ENCODE results near the gene SUZ12.
"Not testable (repeated sequence)": the region's sequence is repeated elsewhere in the genome, so short reads cannot be mapped to it uniquely, and the experiment has no call there.

Gene SUZ12

DNA sequence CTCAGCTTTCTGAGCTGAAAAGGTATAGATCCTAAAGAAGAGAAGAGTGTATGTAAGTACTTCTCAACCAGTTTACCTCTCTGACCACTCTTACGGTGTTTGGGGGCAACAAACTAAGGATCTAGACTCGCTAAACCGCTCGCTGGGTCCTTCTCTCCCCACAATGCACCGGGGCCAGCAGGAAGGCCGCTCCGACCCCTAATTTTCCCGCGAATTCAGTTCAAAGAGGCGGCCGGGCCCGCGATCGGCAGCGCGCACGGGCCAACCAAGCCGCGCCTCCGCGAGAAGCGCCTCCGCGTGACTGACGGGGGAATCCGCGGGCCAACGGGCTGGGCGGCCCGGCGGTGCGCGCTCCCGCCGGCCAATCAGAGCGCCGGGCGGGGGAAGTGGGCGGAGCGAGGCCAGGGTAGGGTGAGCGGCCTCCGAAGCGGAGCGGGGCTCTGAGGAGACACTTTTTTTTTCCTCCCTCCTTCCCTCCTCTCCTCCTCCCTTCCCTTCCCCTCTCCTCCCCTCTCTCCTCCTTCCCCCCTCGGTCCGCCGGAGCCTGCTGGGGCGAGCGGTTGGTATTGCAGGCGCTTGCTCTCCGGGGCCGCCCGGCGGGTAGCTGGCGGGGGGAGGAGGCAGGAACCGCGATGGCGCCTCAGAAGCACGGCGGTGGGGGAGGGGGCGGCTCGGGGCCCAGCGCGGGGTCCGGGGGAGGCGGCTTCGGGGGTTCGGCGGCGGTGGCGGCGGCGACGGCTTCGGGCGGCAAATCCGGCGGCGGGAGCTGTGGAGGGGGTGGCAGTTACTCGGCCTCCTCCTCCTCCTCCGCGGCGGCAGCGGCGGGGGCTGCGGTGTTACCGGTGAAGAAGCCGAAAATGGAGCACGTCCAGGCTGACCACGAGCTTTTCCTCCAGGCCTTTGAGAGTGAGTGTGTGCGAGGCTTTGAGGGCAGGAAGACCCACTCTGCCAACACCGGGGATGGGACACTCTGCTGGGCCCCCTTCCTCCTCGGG, at the start of gene SUZ12:
TSS of gene SUZ12 (plus strand) at position 393 of the 995 bp plus-strand sequence. CDS start at position 633, 240 bp downstream.
- DNase-seq: peak; percentile 90

- DNase-seq: no peak
Observed at GRCh38 chr17:31888124-31888523, 48.7 kb upstream of the SUZ12 start.

DNA sequence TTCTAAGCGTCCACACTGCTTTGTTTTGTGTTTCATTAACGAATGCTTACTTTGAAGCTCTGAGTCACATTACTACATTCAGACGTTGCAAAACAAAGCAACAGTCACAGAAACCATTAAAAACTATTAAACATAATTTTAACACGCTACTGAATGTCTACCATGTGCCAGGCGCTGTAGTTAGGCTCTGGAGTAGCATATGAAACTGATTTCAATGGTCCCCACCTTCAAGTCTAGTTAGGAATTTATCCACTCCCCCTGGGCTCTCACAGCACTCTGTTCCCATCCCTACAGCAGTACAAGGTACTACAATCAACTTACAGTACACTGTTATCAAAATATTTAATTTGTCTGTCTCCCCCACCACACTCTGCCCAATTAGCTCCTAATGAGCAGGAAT, 35.9 kb upstream of the SUZ12 start:
- no peak for DNase-seq

DNA sequence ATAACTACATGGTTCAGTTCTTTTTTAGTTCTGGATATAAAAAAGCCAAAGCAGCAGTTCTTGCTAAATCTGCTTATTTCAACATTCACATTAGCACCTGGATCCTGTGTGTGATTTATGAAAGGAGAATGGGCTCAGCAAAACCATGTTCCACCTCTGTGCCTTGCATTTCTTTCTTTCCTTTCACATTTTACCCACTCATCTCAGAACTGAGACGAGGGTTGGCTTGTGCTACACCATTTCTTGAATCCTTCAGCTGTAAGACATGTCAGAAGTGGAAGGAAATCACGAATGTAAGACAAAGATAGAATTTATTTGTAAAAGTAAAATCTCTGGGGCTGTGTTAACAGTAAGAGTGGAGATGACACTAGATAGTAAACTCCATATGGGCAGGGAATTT, 34.1 kb upstream of the SUZ12 start:
- no peak for DNase-seq

- DNase-seq: no peak
Observed at GRCh38 chr17:31903401-31903800, 33.4 kb upstream of the SUZ12 start.

DNA sequence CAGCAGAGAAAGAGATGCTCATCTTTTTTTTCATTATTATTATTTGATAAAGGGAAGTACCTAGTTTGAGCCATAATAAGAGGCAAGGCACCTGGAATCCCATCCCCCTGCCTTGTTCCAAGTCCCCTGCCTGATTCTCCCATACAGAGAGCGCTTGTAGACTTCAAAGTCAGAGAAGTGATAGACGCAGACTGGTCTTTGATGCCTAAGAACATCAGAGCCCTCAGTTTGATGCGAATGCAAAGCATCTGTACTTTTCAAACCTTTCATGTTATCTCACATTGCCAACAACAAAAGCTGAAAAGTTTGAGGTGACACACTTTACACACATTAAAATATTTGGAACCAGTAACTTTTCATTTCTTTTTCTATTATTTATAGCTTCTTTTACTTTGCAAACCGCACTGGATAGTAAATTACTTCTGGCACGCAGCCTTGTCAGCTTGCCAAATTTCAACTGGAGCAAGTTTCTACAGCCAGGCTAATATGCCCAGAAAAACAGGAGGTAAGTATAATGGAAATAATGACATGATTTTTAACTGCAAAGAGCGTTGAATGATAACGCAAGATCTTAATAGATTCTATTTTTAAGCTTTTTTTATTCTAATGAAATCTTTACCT, 29.4 kb upstream of the SUZ12 start:
- DNase-seq: no peak

GRCh38 chr17:31908386-31908785, 28.4 kb upstream of the SUZ12 start:
- DNase-seq: no peak

DNA sequence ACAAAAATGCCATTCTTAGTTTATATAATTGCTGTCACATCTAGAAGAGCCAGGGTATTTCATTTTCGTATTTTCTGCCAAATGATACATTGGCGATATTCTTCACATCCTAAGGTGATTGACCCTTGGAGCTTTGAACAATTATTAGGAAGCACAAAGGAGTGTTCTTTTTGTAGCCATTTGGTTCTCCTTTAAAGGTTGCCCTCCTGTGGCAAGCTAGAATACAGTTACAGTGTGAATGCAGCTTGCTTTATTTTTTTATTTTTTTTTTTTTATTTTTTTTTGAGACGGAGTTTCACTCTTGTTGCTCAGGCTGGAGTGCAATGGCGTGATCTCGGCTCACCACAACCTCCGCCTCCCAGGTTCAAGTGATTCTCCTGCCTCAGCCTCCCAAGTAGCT, 24.1 kb upstream of the SUZ12 start:
- DNase-seq: not testable (repeated sequence)

DNA sequence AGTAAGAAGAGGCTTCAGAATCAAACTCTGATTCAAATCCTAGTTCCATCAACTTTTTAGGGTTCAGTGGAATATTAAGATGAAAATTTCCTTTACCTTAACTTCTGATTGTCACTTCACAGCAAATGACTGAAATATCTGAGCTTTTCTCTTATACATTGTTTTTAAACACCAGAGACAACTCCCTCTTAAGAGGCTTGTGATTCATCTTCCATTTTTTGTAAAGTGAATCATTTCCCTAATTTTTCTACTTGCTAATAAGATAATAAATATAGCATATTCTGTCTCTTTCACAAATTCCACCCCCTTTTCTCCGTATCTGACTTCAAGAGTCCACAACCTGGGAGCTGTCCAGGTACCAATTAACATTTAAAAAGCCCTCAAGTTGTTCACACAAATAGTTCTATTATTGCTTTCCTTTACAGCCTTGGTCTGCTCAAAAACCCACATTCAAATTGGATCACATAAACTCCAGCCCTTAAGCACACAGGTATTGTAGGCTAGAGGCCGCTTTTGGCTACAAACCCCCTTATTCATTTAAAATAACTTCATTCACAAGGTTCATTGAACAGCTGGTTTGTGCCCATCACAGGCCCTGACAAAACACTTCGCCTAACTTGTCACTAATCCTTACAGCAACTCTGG, 21.2 kb upstream of the SUZ12 start:
- DNase-seq: peak; percentile 20

DNA sequence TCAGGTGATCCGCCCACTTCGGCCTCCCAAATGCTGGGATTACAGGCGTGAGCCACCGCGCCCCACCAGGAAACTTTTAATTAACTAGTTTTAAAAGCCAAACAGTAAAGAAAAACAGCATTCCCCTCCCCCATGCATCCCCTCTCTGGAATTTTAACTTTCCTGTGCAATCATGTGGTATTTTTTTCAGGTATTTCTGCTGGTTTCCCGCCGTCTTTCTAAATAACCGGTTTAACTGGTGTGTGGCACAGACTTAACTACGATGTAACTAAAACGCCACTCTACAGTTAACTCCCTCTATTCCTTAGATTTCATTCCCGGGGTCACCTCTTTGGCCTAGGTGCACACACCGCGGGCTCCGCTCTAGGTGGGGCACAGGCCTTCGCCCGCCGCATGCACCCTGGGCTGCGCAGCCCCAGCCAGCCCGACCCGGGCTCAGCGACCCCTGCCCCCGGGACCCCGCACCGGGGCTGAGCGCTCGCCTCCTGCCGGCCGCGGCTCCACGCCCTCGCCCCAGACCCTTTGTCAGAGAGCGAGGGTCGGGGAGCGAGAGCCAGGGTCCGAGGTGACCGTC, 20.2 kb upstream of the SUZ12 start:
- DNase-seq: no peak

DNA sequence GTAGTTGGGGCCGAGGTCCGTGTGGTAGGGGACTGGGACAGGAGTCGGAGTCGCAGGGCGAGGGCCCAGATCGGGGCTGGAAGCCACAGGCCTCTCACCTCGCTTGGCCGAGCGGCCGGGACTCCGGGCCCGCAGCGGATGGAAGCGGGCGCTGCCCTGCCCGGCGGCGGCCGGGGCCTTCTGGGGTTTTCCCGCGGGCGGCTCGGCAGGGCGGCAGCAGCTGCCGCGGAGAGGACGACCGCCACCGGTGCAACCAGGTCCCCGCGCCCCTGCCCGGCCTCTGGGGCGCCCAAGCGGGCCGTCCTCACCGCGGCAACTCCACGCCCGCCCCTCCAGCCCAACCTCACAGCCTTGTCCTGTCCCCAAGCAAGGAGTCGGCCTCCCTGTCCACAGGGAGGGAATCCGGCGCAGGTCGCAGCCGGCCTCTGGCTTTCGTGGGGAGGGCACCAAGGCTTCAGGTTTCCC, 19.7 kb upstream of the SUZ12 start:
- DNase-seq: peak; percentile 52

- DNase-seq: peak; percentile 37
Observed at GRCh38 chr17:31917721-31918120, 19.1 kb upstream of the SUZ12 start.

DNA sequence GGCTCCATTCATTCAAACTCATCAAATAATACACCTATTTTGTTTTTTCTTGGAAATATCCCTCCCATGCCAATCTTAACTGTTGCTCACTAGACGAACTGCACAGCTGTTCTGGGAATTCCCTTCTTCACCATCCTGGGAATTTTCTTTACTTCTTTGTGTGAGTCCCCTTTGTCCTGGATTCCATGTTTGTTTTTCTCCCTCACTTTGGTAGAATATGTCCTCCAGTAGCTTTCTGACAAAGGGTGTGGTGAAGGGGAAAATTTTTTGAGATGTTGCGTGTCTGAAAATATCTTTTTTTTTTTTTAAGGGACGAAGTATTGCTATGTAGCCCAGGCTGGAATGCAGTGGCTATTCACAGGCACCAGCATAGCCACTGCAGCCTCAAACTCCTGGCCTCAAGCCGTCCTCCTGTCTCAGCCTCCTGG, 18.1 kb upstream of the SUZ12 start:
- DNase-seq: peak; percentile 20

- DNase-seq: no peak
Observed at GRCh38 chr17:31919802-31920525, 16.8 kb upstream of the SUZ12 start.

- no peak for DNase-seq
Observed at GRCh38 chr17:31926100-31926729, 10.6 kb upstream of the SUZ12 start.

DNA sequence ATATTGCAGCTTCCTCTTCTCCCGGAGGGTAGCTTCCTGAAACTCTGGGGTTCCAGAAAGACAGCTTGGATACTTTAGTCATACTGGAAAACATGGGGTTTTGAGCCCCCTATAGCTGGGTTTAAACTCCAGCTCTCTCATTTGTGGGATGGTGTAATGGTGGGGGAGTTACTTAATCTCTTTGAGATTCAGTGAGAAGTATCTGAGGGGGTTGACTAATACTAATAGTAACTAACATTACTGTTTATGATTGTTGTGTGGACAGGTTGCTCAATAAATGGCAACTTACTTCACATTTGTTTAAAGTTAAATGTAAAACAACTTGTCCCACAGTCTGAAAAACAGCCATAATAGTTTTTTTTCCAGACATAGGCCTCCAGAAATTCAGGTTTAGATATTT, 5.1 kb upstream of the SUZ12 start:
- DNase-seq: no peak

GRCh38 chr17:31935512-31935911, 1.3 kb upstream of the SUZ12 start:
- peak; percentile 15 for DNase-seq

- not testable (repeated sequence) for DNase-seq
Observed at GRCh38 chr17:31937926-31938641, 1.3 kb downstream of the SUZ12 start.

DNA sequence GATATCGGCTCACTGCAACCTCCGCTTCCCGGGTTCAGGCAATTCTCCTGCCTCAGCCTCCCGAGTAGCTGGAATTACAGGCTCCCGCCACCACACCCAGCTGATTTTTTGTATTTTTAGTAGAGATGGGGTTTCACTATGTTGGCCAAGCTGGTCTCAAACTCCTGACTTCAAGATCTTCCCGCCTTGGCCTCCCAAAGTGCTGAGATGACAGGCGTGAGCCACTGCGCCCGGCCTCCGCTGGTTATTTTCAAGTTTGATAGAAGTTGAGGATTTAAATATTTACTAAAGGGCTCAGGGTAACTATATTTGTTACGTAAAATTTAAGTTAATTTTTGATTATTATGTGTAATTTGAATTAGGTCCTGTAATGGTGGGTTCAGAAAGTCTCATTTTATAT, 5.1 kb downstream of the SUZ12 start:
- peak; percentile 40 for DNase-seq

DNA sequence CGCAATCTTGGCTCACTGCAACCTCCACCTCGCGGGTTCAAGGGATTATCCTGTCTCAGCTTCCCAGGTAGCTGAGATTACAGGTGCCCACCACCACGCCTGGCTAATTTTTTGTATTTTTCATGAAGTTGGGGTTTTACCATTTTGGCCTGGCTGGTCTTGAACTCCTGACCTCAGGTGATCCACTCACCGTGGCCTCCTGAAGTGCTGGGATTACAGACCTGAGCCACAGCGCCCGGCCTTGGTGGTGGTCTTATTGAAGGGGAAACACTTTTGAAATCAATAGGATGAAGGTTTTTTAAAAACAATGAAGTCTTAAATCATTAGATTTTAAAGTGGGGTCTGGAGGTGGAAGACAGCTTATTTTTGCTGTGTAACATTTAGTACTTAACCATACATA, 5.6 kb downstream of the SUZ12 start:
- peak; percentile 46 for DNase-seq

DNA sequence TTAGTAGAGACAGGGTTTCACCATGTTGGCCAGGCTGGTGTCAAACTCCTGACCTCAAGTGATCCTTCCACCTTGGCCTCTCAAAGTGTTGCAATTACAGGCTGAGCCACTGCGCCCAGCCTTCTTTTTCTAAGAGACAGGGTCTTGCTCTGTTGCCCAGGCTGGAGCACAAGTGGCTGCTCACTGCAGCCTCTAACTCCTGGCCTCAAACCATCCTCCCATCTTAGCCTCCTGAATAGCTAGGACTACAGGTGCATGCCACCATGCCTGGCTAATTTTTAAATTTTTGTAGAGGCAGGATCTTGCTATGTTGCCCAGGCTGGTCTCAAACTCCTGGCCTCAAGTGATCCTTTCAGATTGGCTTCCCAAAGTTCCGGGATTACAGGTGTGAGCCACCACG, 15.1 kb downstream of the SUZ12 start:
- DNase-seq: peak; percentile 18

Data from activated CD8-positive, alpha-beta memory T cell treated with anti-CD3 and anti-CD28 coated beads, Interleukin-2, amount 50 U/mL, for 48 hours (primary cell).